GM18505 (cell line): ENCODE data around the gene C1QTNF8.

Experiments used
- ATAC-seq: cut with Tn5 transposase; IDR thresholded peaks from one replicate; pipeline ENCODE4 v1.9.1; 2021; ENCODE audit not compliant: unreplicated experiment
- POLR2A ChIP-seq: IDR thresholded peaks from 4 replicates; pipeline ENCODE4 v1.6.1; 2011; ENCODE audit warnings: borderline replicate concordance; ENCODE audit not compliant: insufficient read depth, insufficient read length; ENCODE audit errors: extremely low read depth

Gene C1QTNF8

GRCh38 chr16:1096169-1097082 lies at the start of gene C1QTNF8:
C1QTNF8 (minus strand) TSS chr16:1096244; CDS start chr16:1094922, 1,322 bp downstream.
- no peak for TF ChIP-seq POLR2A
- no peak for ATAC-seq

- no peak for ATAC-seq
- TF ChIP-seq POLR2A = no peak
Observed at GRCh38 chr16:1145383-1146100, 49.5 kb upstream of the C1QTNF8 start.

GRCh38 chr16:1144476-1145382 lies 48.7 kb upstream of the C1QTNF8 start:
- ATAC-seq = no peak
- TF ChIP-seq POLR2A = no peak

GRCh38 chr16:1143761-1144450 lies 47.9 kb upstream of the C1QTNF8 start:
- ATAC-seq = no peak
- no peak for TF ChIP-seq POLR2A

GRCh38 chr16:1142911-1143310 lies 46.9 kb upstream of the C1QTNF8 start:
- no peak for TF ChIP-seq POLR2A
- no peak for ATAC-seq

- no peak for TF ChIP-seq POLR2A
- no peak for ATAC-seq
Observed at GRCh38 chr16:1141716-1142115, 45.7 kb upstream of the C1QTNF8 start.

GRCh38 chr16:1141191-1141590 lies 45.1 kb upstream of the C1QTNF8 start:
- no peak for TF ChIP-seq POLR2A
- ATAC-seq = no peak

GRCh38 chr16:1140582-1141162 lies 44.6 kb upstream of the C1QTNF8 start:
- TF ChIP-seq POLR2A = no peak
- ATAC-seq = no peak

- TF ChIP-seq POLR2A = no peak
- no peak for ATAC-seq
Observed at GRCh38 chr16:1137604-1138003, 41.6 kb upstream of the C1QTNF8 start.

- TF ChIP-seq POLR2A = no peak
- no peak for ATAC-seq
Observed at GRCh38 chr16:1135459-1135825, 39.4 kb upstream of the C1QTNF8 start.

GRCh38 chr16:1134776-1135458 lies 38.9 kb upstream of the C1QTNF8 start:
- ATAC-seq = no peak
- TF ChIP-seq POLR2A = no peak
